GM18499 (cell line): ENCODE results near the gene SPDYE8.
"Not testable (repeated sequence)": the region's sequence is repeated elsewhere in the genome, so short reads cannot be mapped to it uniquely, and the experiment has no call there.

Source experiments
- ATAC-seq: cut with Tn5 transposase; IDR thresholded peaks from one replicate; pipeline ENCODE4 v1.9.1; 2021; ENCODE audit warnings: moderate number of reproducible peaks; ENCODE audit not compliant: insufficient read depth, unreplicated experiment

SPDYE8 gene

GRCh38 chr7:73029666-73030065 lies at the start of gene SPDYE8:
Gene SPDYE8, minus strand, starts transcription at chr7:73029766. Its CDS starts 1,800 bp downstream, at chr7:73027966.
- not testable (repeated sequence) for ATAC-seq

GRCh38 chr7:73057811-73058210 lies 28.2 kb upstream of the SPDYE8 start, which contains the start of gene SPDYE11:
Gene SPDYE11, minus strand, starts transcription at chr7:73057911. Its CDS starts 1,800 bp downstream, at chr7:73056111.
- ATAC-seq: not testable (repeated sequence)

GRCh38 chr7:73006491-73006890 lies 23.1 kb downstream of the SPDYE8 start:
- not testable (repeated sequence) for ATAC-seq

GRCh38 chr7:73005693-73006447 lies 23.7 kb downstream of the SPDYE8 start:
- peak; percentile 45 for ATAC-seq

GRCh38 chr7:73005356-73005692 lies 24.2 kb downstream of the SPDYE8 start:
- peak; percentile 44 for ATAC-seq

- not testable (repeated sequence) for ATAC-seq
Observed at GRCh38 chr7:72997887-72998468, 31.6 kb downstream of the SPDYE8 start.

- ATAC-seq: not testable (repeated sequence)
Observed at GRCh38 chr7:72997447-72997846, 32.1 kb downstream of the SPDYE8 start.

GRCh38 chr7:72995484-72995883 lies 34.1 kb downstream of the SPDYE8 start:
- ATAC-seq: not testable (repeated sequence)

- ATAC-seq: not testable (repeated sequence)
Observed at GRCh38 chr7:72990146-72990913, 39.2 kb downstream of the SPDYE8 start.

- not testable (repeated sequence) for ATAC-seq
Observed at GRCh38 chr7:72982084-72982483, 47.5 kb downstream of the SPDYE8 start.

- not testable (repeated sequence) for ATAC-seq
Observed at GRCh38 chr7:72980382-72980781, 49.2 kb downstream of the SPDYE8 start.

- not testable (repeated sequence) for ATAC-seq
Observed at GRCh38 chr7:72976434-72976833, 53.1 kb downstream of the SPDYE8 start.

- ATAC-seq: not testable (repeated sequence)
Observed at GRCh38 chr7:72975656-72976286, 53.8 kb downstream of the SPDYE8 start.

- ATAC-seq: not testable (repeated sequence)
Observed at GRCh38 chr7:72974781-72975180, 54.8 kb downstream of the SPDYE8 start.

GRCh38 chr7:72971505-72971904 lies 58.1 kb downstream of the SPDYE8 start:
- ATAC-seq: not testable (repeated sequence)
